OCI-LY1 (cell line): ENCODE data around the gene MPV17L2.
A peak's percentile ranks its signal among the peaks of the same experiment; 100 is the strongest.

Experiments used
- H2AFZ ChIP-seq: fragments of 200-600 bp; sonication (generic), shearing (Covaris generic); 2 replicates; pipeline ENCODE4 v1.6.0; 2014; ENCODE audit warnings: antibody characterized with exemption, mild to moderate bottlenecking, low read length
- H3F3A ChIP-seq: fragments of 200-600 bp; sonication (generic), shearing (Covaris generic); 2 replicates; pipeline ENCODE4 v1.6.0; 2014; ENCODE audit warnings: mild to moderate bottlenecking, antibody characterized with exemption, low read length, moderate library complexity; ENCODE audit not compliant: insufficient read depth
- H3K27ac ChIP-seq: fragments of 200-600 bp; sonication (generic); 2 replicates; pipeline ENCODE4 v1.5.1; 2014; ENCODE audit warnings: low read length, mixed run types, mild to moderate bottlenecking, low read depth; ENCODE audit not compliant: poor library complexity, severe bottlenecking
- H3K27me3 ChIP-seq: fragments of 200-600 bp; sonication (generic); 2 replicates; pipeline ENCODE4 v1.6.0; 2014; ENCODE audit warnings: antibody characterized with exemption, mild to moderate bottlenecking, low read length, moderate library complexity; ENCODE audit not compliant: insufficient read depth
- H3K36me3 ChIP-seq: fragments of 200-600 bp; sonication (generic); 2 replicates; pipeline ENCODE4 v1.6.1; 2014; ENCODE audit warnings: mild to moderate bottlenecking, antibody characterized with exemption, low read length, moderate library complexity, mixed read lengths; ENCODE audit not compliant: insufficient read depth
- H3K4me1 ChIP-seq: fragments of 200-600 bp; sonication (generic); 2 replicates; pipeline ENCODE4 v1.5.1; 2014; ENCODE audit warnings: mild to moderate bottlenecking, low read length, moderate library complexity; ENCODE audit not compliant: insufficient read depth, severe bottlenecking
- H3K4me2 ChIP-seq: fragments of 200-600 bp; sonication (generic), shearing (Covaris generic); 2 replicates; pipeline ENCODE4 v1.6.1; 2014; ENCODE audit warnings: low read length
- H3K4me3 ChIP-seq: fragments of 200-600 bp; sonication (generic); 2 replicates; pipeline ENCODE4 v1.5.1; 2014; ENCODE audit warnings: low read length, low read depth, mild to moderate bottlenecking, mixed read lengths; ENCODE audit not compliant: poor library complexity, severe bottlenecking
- H3K79me2 ChIP-seq: fragments of 200-600 bp; shearing (Covaris generic); 2 replicates; pipeline ENCODE4 v1.6.1; 2016; ENCODE audit warnings: mixed run types, low read length, mixed read lengths; ENCODE audit not compliant: insufficient read depth
- H3K9ac ChIP-seq: fragments of 200-600 bp; sonication (generic), shearing (Covaris generic); 2 replicates; pipeline ENCODE4 v1.6.1; 2014; ENCODE audit warnings: mild to moderate bottlenecking, low read length, mixed read lengths
- H3K9me2 ChIP-seq: fragments of 200-600 bp; sonication (generic), shearing (Covaris generic); 2 replicates; pipeline ENCODE4 v1.6.1; 2014; ENCODE audit warnings: low read depth, mild to moderate bottlenecking, low read length, mixed read lengths
- H3K9me3 ChIP-seq: fragments of 200-600 bp; shearing (Covaris generic); 2 replicates; pipeline ENCODE4 v1.6.1; 2014; ENCODE audit warnings: low read length, mixed read lengths
- H4K20me1 ChIP-seq: fragments of 200-600 bp; sonication (generic), shearing (Covaris generic); 2 replicates; pipeline ENCODE4 v1.6.0; 2016; ENCODE audit warnings: mild to moderate bottlenecking, low read length; ENCODE audit not compliant: insufficient read depth
- CTCF ChIP-seq: fragments of 200-600 bp; sonication (generic), shearing (Covaris generic); IDR thresholded peaks from 2 replicates; pipeline ENCODE4 v1.5.1; 2017; ENCODE audit warnings: mild to moderate bottlenecking, antibody characterized with exemption, low read length, moderate library complexity, mixed read lengths
- EZH2 ChIP-seq: fragments of 200-600 bp; sonication (generic), shearing (Covaris generic); IDR thresholded peaks from 2 replicates; pipeline ENCODE4 v1.8.0; 2017; ENCODE audit warnings: borderline replicate concordance, mixed run types, mild to moderate bottlenecking, antibody characterized with exemption, low read length, moderate library complexity, mixed read lengths

The MPV17L2 gene

DNA sequence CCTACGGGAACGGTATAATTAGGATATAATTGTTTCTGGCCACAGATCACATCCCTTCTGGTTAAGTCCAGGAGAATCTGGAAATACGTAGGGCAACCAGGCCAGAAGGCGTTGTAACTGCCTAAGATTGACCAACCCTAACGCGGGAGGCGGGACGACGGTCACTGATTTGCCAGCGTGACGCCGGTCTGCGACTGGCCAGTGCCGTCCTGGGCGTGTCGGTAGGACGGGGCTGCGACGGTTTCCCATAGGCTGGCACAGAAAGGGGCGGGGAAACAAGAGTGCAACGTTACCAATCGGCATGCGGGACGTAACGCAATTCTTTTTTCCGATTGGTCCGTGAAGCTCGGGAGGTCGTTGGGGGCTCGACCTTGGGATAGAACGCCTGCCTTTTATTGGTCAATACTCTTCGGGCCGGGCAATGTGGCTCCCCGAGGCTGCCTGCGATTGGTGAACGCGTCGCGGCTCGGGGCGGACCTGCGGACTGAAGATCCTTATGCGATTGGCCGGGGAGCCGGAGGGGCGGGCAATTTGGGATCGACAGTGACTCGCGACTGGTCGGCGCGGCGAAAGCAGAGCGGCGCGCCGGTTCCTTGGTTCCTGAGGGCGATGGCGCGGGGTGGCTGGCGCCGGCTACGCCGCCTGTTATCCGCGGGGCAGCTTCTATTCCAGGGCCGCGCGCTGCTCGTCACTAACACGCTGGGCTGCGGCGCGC, at the start of gene MPV17L2:
Gene MPV17L2, plus strand, starts transcription at position 546 of the 715 bp plus-strand sequence. Its CDS starts 64 bp downstream, at position 610.
- H3K79me2 ChIP-seq, result no peaks in the 10 kb centered on the region
- H3K27ac ChIP-seq, result peak within 1 kb of the TSS; percentile 89
- H3K9me2 ChIP-seq, result no peaks in the 10 kb centered on the region
- H3F3A ChIP-seq, result peaks cover 11% of the 10 kb centered on the region; the same call in 1 of the 2 replicates
- no peak within 1 kb of the TSS for H2AFZ ChIP-seq
- H3K4me1 ChIP-seq, result peaks cover 38% of the 10 kb centered on the region
- H3K4me2 ChIP-seq, result peak within 1 kb of the TSS; percentile 87
- H3K9ac ChIP-seq, result peak within 1 kb of the TSS; percentile 68
- H3K9me3 ChIP-seq, result no peaks in the 10 kb centered on the region
- TF ChIP-seq EZH2 (no peak), CTCF (no peak)
- no peaks in the 10 kb centered on the region for H4K20me1 ChIP-seq
- peak within 1 kb of the TSS; percentile 69 for H3K4me3 ChIP-seq
- no peaks in the 10 kb centered on the region for H3K27me3 ChIP-seq
- peaks cover 20% of the 10 kb centered on the region; the same call in 1 of the 2 replicates for H3K36me3 ChIP-seq

- Histone ChIP-seq H3K9me3 (no peaks in the 10 kb centered on the region), H3K9me2 (no peaks in the 10 kb centered on the region), H4K20me1 (no peaks in the 10 kb centered on the region), H3K79me2 (no peaks in the 10 kb centered on the region), H3K9ac (no peak overlapping the region), H3K4me1 (no peaks in the 10 kb centered on the region), H2AFZ (no peak overlapping the region), H3K4me2 (no peak overlapping the region), H3K27ac (no peak overlapping the region), H3F3A (no peaks in the 10 kb centered on the region), H3K4me3 (no peak overlapping the region), H3K36me3 (peaks cover 70% of the 10 kb centered on the region), H3K27me3 (no peaks in the 10 kb centered on the region)
- no peak for TF ChIP-seq CTCF
- no peak for TF ChIP-seq EZH2
These were observed 49.1 kb upstream of the MPV17L2 start for GRCh38 chr19:18143902-18144301.

DNA sequence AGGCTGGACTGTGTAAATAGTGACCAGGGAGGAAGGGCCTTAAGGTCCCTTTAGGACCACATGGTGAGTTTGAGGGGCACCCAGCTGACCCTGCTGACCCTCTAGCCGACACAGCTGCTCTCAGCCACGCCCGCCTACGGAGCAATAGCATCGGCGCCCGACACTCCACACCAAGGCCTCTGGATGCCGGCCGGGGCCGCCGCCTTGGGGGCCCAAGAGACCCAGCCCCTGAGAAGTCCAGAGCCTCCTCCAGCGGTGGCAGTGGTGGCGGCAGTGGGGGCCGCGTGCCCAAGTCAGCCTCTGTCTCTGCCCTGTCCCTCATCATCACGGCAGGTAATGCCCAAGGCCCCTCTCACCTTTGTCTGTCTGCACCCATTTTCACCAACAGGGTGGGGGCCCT, 48.7 kb upstream of the MPV17L2 start:
- H3K27me3 ChIP-seq, result no peaks in the 10 kb centered on the region
- no peaks in the 10 kb centered on the region for H3K79me2 ChIP-seq
- H3K4me3 ChIP-seq, result no peak overlapping the region
- H2AFZ ChIP-seq, result no peak overlapping the region
- no peak overlapping the region for H3K9ac ChIP-seq
- no peaks in the 10 kb centered on the region for H3F3A ChIP-seq
- no peak overlapping the region for H3K27ac ChIP-seq
- H3K36me3 ChIP-seq, result peaks cover 66% of the 10 kb centered on the region
- no peaks in the 10 kb centered on the region for H4K20me1 ChIP-seq
- H3K9me3 ChIP-seq, result no peaks in the 10 kb centered on the region
- TF ChIP-seq CTCF, result no peak
- no peak for TF ChIP-seq EZH2
- H3K4me2 ChIP-seq, result no peak overlapping the region
- no peaks in the 10 kb centered on the region for H3K4me1 ChIP-seq
- H3K9me2 ChIP-seq, result no peaks in the 10 kb centered on the region
